Measurements from ENCODE around the gene IGFN1.

- TF ChIP-seq POLR2A (IDR thresholded peaks at IDR 0.05), result no peak
- no peak for TF ChIP-seq CTCF (IDR thresholded peaks at IDR 0.05)
Measured at GRCh38 chr1:201277441-201277840, 86.8 kb downstream of the IGFN1 start.

Data from esophagus squamous epithelium (tissue), 4 donors.